ENCODE results near the gene WBP2.
A peak's percentile ranks its signal among the peaks of the same experiment; 100 is the strongest.

WBP2 gene

GRCh38 chr17:75876938-75877751, 22.0 kb upstream of the WBP2 start (continued):
- TF ChIP-seq HOXD13 (CRISPR knock-in tag; IDR thresholded peaks at IDR 0.05; ENCODE audit: borderline replicate concordance) (0 out of 2 replicates have a peak, but pooled peaks have one; percentile 33), ZNF664 (tag by site-specific recombination; IDR thresholded peaks at IDR 0.05) (no peak), IKZF3 (tag by site-specific recombination; IDR thresholded peaks at IDR 0.05) (peak; percentile 77; the same call in 1 of the 2 replicates), ZNF777 (tag by site-specific recombination; IDR thresholded peaks at IDR 0.05; ENCODE audit: borderline replicate concordance) (peak; percentile 75; the same call in 1 of the 2 replicates), GLIS1 (tag by site-specific recombination; IDR thresholded peaks at IDR 0.05) (peak; percentile 44), ZEB2 (tag by site-specific recombination; IDR thresholded peaks at IDR 0.05) (0 out of 2 replicates have a peak, but pooled peaks have one; percentile 36), KLF1 (tag by site-specific recombination; IDR thresholded peaks at IDR 0.05) (peak; percentile 68; the same call in 1 of the 2 replicates), ZFP3 (tag by site-specific recombination; IDR thresholded peaks at IDR 0.05; ENCODE audit: low read depth) (no peak), GLIS2 (tag by site-specific recombination; IDR thresholded peaks at IDR 0.05) (peak; percentile 74), REPIN1 (tag by site-specific recombination; IDR thresholded peaks at IDR 0.05; ENCODE audit: low read depth) (0 out of 2 replicates have a peak, but pooled peaks have one; percentile 17)

DNA sequence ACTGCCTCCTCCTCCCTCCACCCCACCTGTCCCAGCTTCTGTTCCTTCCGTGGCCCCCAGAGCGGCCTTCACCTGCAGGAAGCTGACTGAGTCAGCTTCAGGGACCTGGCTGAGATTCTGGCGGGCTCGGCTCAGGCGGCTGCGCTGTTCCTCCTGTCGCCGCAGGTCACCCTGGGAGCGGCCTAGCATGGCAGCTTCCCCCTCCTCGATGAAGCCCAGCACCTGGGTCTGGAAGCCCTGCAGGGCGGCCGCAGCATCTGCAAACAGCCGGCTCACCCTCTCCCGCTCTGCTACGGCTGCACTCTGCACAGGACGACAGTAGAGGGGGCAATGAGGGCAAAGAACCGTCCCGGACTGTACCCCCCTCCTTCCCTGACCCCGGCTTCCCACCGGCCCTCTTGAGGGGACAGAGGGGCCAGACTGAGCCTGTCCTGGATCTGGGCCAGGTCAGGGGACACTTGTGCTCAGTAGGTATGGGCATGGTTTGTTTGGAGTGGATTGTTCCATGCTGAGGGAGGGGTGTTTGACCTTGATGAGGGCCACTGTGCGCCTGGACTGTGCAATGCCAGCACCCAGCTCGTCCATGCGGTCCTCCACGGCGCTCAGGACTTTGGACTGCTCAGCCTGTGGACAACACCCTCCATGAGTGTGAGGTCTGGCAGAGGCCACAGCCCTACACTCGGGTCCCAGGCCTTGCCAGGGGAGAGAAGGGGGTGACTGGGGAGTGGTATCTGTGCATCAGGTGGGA, 21.2 kb upstream of the WBP2 start:
- CTCF ChIA-PET: interaction anchor here (0.6 to 7.6 kb wide), 7 partner anchors 13 to 243 kb away, joined by 3 to 84 read pairs (median 11); partner anchors contain the start of genes TRIM65 and WBP2
- TF ChIP-seq, protein P1, sequence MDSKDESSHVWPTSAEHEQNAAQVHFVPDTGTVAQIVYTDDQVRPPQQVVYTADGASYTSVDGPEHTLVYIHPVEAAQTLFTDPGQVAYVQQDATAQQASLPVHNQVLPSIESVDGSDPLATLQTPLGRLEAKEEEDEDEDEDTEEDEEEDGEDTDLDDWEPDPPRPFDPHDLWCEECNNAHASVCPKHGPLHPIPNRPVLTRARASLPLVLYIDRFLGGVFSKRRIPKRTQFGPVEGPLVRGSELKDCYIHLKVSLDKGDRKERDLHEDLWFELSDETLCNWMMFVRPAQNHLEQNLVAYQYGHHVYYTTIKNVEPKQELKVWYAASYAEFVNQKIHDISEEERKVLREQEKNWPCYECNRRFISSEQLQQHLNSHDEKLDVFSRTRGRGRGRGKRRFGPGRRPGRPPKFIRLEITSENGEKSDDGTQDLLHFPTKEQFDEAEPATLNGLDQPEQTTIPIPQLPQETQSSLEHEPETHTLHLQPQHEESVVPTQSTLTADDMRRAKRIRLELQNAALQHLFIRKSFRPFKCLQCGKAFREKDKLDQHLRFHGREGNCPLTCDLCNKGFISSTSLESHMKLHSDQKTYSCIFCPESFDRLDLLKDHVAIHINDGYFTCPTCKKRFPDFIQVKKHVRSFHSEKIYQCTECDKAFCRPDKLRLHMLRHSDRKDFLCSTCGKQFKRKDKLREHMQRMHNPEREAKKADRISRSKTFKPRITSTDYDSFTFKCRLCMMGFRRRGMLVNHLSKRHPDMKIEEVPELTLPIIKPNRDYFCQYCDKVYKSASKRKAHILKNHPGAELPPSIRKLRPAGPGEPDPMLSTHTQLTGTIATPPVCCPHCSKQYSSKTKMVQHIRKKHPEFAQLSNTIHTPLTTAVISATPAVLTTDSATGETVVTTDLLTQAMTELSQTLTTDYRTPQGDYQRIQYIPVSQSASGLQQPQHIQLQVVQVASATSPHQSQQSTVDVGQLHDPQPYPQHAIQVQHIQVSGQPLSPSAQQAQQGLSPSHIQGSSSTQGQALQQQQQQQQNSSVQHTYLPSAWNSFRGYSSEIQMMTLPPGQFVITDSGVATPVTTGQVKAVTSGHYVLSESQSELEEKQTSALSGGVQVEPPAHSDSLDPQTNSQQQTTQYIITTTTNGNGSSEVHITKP (tag by site-specific recombination; IDR thresholded peaks at IDR 0.05): peak; percentile 74
- peak; percentile 32; the same call in 1 of the 2 replicates for TF ChIP-seq ZNF600 (tag by site-specific recombination; IDR thresholded peaks at IDR 0.05)
- TF ChIP-seq, protein P2, sequence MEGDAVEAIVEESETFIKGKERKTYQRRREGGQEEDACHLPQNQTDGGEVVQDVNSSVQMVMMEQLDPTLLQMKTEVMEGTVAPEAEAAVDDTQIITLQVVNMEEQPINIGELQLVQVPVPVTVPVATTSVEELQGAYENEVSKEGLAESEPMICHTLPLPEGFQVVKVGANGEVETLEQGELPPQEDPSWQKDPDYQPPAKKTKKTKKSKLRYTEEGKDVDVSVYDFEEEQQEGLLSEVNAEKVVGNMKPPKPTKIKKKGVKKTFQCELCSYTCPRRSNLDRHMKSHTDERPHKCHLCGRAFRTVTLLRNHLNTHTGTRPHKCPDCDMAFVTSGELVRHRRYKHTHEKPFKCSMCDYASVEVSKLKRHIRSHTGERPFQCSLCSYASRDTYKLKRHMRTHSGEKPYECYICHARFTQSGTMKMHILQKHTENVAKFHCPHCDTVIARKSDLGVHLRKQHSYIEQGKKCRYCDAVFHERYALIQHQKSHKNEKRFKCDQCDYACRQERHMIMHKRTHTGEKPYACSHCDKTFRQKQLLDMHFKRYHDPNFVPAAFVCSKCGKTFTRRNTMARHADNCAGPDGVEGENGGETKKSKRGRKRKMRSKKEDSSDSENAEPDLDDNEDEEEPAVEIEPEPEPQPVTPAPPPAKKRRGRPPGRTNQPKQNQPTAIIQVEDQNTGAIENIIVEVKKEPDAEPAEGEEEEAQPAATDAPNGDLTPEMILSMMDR (tag by site-specific recombination; IDR thresholded peaks at IDR 0.05): peak; percentile 10; the same call in 1 of the 2 replicates
- no peak for TF ChIP-seq OSR2 (tag by site-specific recombination; IDR thresholded peaks at IDR 0.05)
- POLR2A ChIA-PET: interaction anchor here (0.6 to 5.1 kb wide), 8 partner anchors 17 to 106 kb away, joined by 3 to 34 read pairs (median 3); partner anchors contain the start of genes MRPL38 and WBP2
- peaks cover 4% of the 10 kb centered on the region for H3K4me1 ChIP-seq (ENCODE audit: control insufficient read depth, insufficient read depth, low read length)
- H3K36me3 ChIP-seq (ENCODE audit: control insufficient read depth in 2 of 2, insufficient read depth in 1 of 2, low read length in 2 of 2): peaks cover 0 to 4% of the 10 kb centered on the region in 2 experiments; a peak in 1 of 3 replicates
- no peak overlapping the region for H3K27ac ChIP-seq (ENCODE audit: extremely low read depth, low read depth, low read length)
- no peak overlapping the region for H3K4me3 ChIP-seq (ENCODE audit: low read depth, low read length)
- no peaks in the 10 kb centered on the region for H3K9me3 ChIP-seq (ENCODE audit: control insufficient read depth, insufficient read depth, low read depth, low read length)

DNA sequence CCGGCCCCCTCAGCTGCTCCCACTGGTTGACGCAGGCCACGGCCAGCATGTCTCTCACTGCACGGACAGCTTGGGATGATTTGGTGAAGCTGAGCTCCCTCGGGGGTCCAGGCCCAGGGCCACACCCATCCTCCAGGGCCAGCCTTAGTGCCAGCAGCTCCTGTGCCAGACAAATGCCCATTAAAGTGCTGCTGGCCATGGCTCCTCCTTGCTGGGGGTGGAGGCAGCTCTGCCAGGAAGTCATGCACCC, 20.7 kb upstream of the WBP2 start:
- CTCF ChIA-PET: interaction anchor here (0.6 to 7.6 kb wide), 5 partner anchors 13 to 242 kb away, joined by 3 to 84 read pairs (median 7); partner anchors contain the start of gene WBP2
- 0 out of 2 replicates have a peak, but pooled peaks have one; percentile 29 for TF ChIP-seq GLIS2 (tag by site-specific recombination; IDR thresholded peaks at IDR 0.05)
- peak; percentile 22; the same call in 1 of the 2 replicates for TF ChIP-seq ZFHX2 (tag by site-specific recombination; conservative IDR thresholded peaks at IDR 0.05)
- no peak for TF ChIP-seq ZNF514 (tag by site-specific recombination; IDR thresholded peaks at IDR 0.05)
- TF ChIP-seq GLIS1 (tag by site-specific recombination; IDR thresholded peaks at IDR 0.05): peak; percentile 12; the same call in 1 of the 2 replicates
- POLR2A ChIA-PET: interaction anchor here (0.6 to 5.1 kb wide), 7 partner anchors 18 to 106 kb away, joined by 3 to 34 read pairs (median 3); partner anchors contain the start of genes MRPL38 and WBP2
- Histone ChIP-seq H3K9me3 (ENCODE audit: control insufficient read depth, insufficient read depth, low read depth, low read length) (no peaks in the 10 kb centered on the region), H3K27ac (ENCODE audit: extremely low read depth, low read depth, low read length) (no peak overlapping the region), H3K36me3 (ENCODE audit: control insufficient read depth in 2 of 2, insufficient read depth in 1 of 2, low read length in 2 of 2) (peaks cover 0 to 4% of the 10 kb centered on the region in 2 experiments; a peak in 1 of 3 replicates), H3K4me3 (ENCODE audit: low read depth, low read length) (no peak overlapping the region), H3K4me1 (ENCODE audit: control insufficient read depth, insufficient read depth, low read length) (peaks cover 4% of the 10 kb centered on the region)

Measured in HEK293 (cell line).